H9 (cell line): ENCODE data around the gene EEF1A1. TPM values are rescaled to one million over a fixed set of nuclear protein-coding genes. Genes with fewer than 3 reads are reported as not detected.

ENCODE experiments used
- DNase-seq: peaks from one replicate; pipeline ENCODE4 v3.0.0-alpha.2; 2017
- H2AFZ ChIP-seq: one replicate; pipeline ENCODE4 v1.6.1; 2013; ENCODE audit warnings: mild to moderate bottlenecking, low read length, control low read depth, moderate library complexity
- H2AK5ac ChIP-seq: 2 replicates; pipeline ENCODE4 v1.6.1; 2013; ENCODE audit warnings: low read length, control low read depth, mixed read lengths; ENCODE audit not compliant: insufficient read length
- H2BK120ac ChIP-seq: one replicate; pipeline ENCODE4 v1.6.1; 2013; ENCODE audit warnings: low read depth, mild to moderate bottlenecking, low read length, control low read depth, inconsistent platforms; ENCODE audit not compliant: poor library complexity, severe bottlenecking
- H2BK12ac ChIP-seq: 2 replicates; pipeline ENCODE4 v1.6.1; 2013; ENCODE audit warnings: low read length, control low read depth, mixed read lengths, low read depth; ENCODE audit not compliant: insufficient read length
- H2BK15ac ChIP-seq: 2 replicates; pipeline ENCODE4 v1.6.1; 2013; ENCODE audit warnings: low read depth, low read length, control low read depth
- H2BK20ac ChIP-seq: one replicate; pipeline ENCODE4 v1.6.1; 2013; ENCODE audit warnings: low read depth, mild to moderate bottlenecking, low read length, control low read depth, inconsistent platforms; ENCODE audit not compliant: poor library complexity, severe bottlenecking
- H2BK5ac ChIP-seq: 2 replicates; pipeline ENCODE4 v1.6.1; 2013; ENCODE audit warnings: low read length, control low read depth, mixed read lengths; ENCODE audit not compliant: insufficient read length
- H3K14ac ChIP-seq: 2 replicates; pipeline ENCODE4 v1.6.1; 2013; ENCODE audit warnings: low read length, control low read depth; ENCODE audit not compliant: insufficient read depth
- H3K18ac ChIP-seq: 2 replicates; pipeline ENCODE4 v1.6.1; 2013; ENCODE audit warnings: low read depth, mild to moderate bottlenecking, mixed read lengths, low read length, control low read depth; ENCODE audit not compliant: insufficient read length
- H3K23ac ChIP-seq: 2 replicates; pipeline ENCODE4 v1.6.1; 2013; ENCODE audit warnings: low read length, control low read depth, mixed read lengths, low read depth; ENCODE audit not compliant: insufficient read length
- H3K23me2 ChIP-seq: 2 replicates; pipeline ENCODE4 v1.6.1; 2013; ENCODE audit warnings: low read depth, mild to moderate bottlenecking, mixed read lengths, low read length, control low read depth; ENCODE audit not compliant: insufficient read length, poor library complexity, severe bottlenecking
- H3K27ac ChIP-seq: 2 replicates; pipeline ENCODE4 v1.5.1; 2013; ENCODE audit warnings: low read length, control low read depth, mixed read lengths, low read depth; ENCODE audit not compliant: insufficient read length
- H3K27me3 ChIP-seq: 2 replicates; pipeline ENCODE4 v1.6.1; 2013; ENCODE audit warnings: low read length, control low read depth, inconsistent platforms; ENCODE audit not compliant: insufficient read depth
- H3K4ac ChIP-seq: 2 replicates; pipeline ENCODE4 v1.6.1; 2013; ENCODE audit warnings: low read depth, mild to moderate bottlenecking, control low read depth, inconsistent platforms, low read length, moderate library complexity
- H3K4me1 ChIP-seq: 2 replicates; pipeline ENCODE4 v1.6.1; 2013; ENCODE audit warnings: low read length, control low read depth, inconsistent platforms; ENCODE audit not compliant: insufficient read depth
- H3K4me2 ChIP-seq: 2 replicates; pipeline ENCODE4 v1.6.1; 2013; ENCODE audit warnings: low read length, control low read depth, mixed read lengths; ENCODE audit not compliant: insufficient read length, insufficient read depth
- H3K56ac ChIP-seq: 2 replicates; pipeline ENCODE4 v1.6.1; 2013; ENCODE audit warnings: low read depth, mild to moderate bottlenecking, mixed read lengths, low read length, control low read depth; ENCODE audit not compliant: insufficient read length
- H3K79me1 ChIP-seq: 2 replicates; pipeline ENCODE4 v1.6.1; 2013; ENCODE audit warnings: low read depth, mild to moderate bottlenecking, moderate library complexity, low read length, control low read depth, inconsistent platforms; ENCODE audit not compliant: insufficient read depth, poor library complexity, severe bottlenecking
- H3K79me2 ChIP-seq: 2 replicates; pipeline ENCODE4 v1.6.1; 2013; ENCODE audit warnings: low read length, control low read depth, inconsistent platforms; ENCODE audit not compliant: insufficient read depth
- H3K9ac ChIP-seq: 2 replicates; pipeline ENCODE4 v1.6.1; 2013; ENCODE audit warnings: low read length, control low read depth, mixed read lengths; ENCODE audit not compliant: insufficient read length; ENCODE audit errors: extremely low read depth
- H3K9me3 ChIP-seq: one replicate; pipeline ENCODE4 v1.6.1; 2013; ENCODE audit warnings: low read depth, low read length, inconsistent platforms; ENCODE audit not compliant: control insufficient read depth
- H3T11ph ChIP-seq: one replicate; pipeline ENCODE4 v1.6.1; 2013; ENCODE audit warnings: mild to moderate bottlenecking, low read length, control low read depth, inconsistent platforms
- H4K20me1 ChIP-seq: one replicate; pipeline ENCODE4 v1.6.1; 2013; ENCODE audit not compliant: control insufficient read depth, insufficient read length, insufficient read depth
- H4K5ac ChIP-seq: 2 replicates; pipeline ENCODE4 v1.6.1; 2013; ENCODE audit warnings: low read depth, mild to moderate bottlenecking, mixed read lengths, low read length, control low read depth; ENCODE audit not compliant: insufficient read length
- H4K8ac ChIP-seq: replicated peaks from 2 replicates; pipeline ENCODE4 v1.6.1; 2013; ENCODE audit warnings: low read length, control low read depth, mixed read lengths, low read depth; ENCODE audit not compliant: insufficient read length
- H4K91ac ChIP-seq: 2 replicates; pipeline ENCODE4 v1.6.1; 2013; ENCODE audit warnings: low read depth, mild to moderate bottlenecking, moderate library complexity, mixed read lengths, low read length, control low read depth; ENCODE audit not compliant: insufficient read length
- H3K27ac Mint-ChIP-seq, 3 experiments: 2 replicates in 2 of 3; 3 replicates in 1 of 3; pipeline ENCODE4 v1.8.0; 2020 to 2021; ENCODE audit warnings: mixed read lengths in 3 of 3, mild to moderate bottlenecking in 1 of 3, moderate library complexity in 1 of 3
- H3K27me3 Mint-ChIP-seq: 2 replicates; pipeline ENCODE4 v1.8.0; 2021; ENCODE audit warnings: low read depth, mild to moderate bottlenecking, moderate library complexity, mixed read lengths
- H3K36me3 Mint-ChIP-seq, 3 experiments: 2 replicates in 2 of 3; 3 replicates in 1 of 3; pipeline ENCODE4 v1.8.0; 2020 to 2021; ENCODE audit warnings: low read depth in 3 of 3, mixed read lengths in 3 of 3; ENCODE audit not compliant: insufficient read depth in 1 of 3
- H3K4me1 Mint-ChIP-seq, 2 experiments: 2 replicates each; pipeline ENCODE4 v1.8.0; 2020; ENCODE audit warnings: mixed read lengths in 2 of 2
- H3K4me3 Mint-ChIP-seq, 2 experiments: 2 replicates in 1 of 2; 3 replicates in 1 of 2; pipeline ENCODE4 v1.8.0; 2020 to 2021; ENCODE audit warnings: mild to moderate bottlenecking in 2 of 2, mixed read lengths in 2 of 2, moderate library complexity in 1 of 2
- H3K9me3 Mint-ChIP-seq, 2 experiments: 2 replicates in 1 of 2; 3 replicates in 1 of 2; pipeline ENCODE4 v1.8.0; 2020; ENCODE audit warnings: mild to moderate bottlenecking in 2 of 2, mixed read lengths in 2 of 2, moderate library complexity in 1 of 2
- CTCF ChIP-seq: fragments of 200-600 bp; sonication (generic); conservative IDR thresholded peaks from 3 replicates; pipeline ENCODE4 v1.8.0; 2021; ENCODE audit warnings: antibody characterized with exemption, mild to moderate bottlenecking
- WGBS: extraction: QIAGEN DNeasy Blood & Tissue Kit; methylation state at CpG from one replicate; pipeline ENCODE4 v1.1.7; 2013; ENCODE audit warnings: missing lambda C conversion rate, low lambda C conversion rate, mixed read lengths; ENCODE audit not compliant: insufficient read length; ENCODE audit errors: extremely low coverage; 5-methylcytosine and 5-hydroxymethylcytosine counted together
- total RNA-seq: library from RNA; stranded (reverse); gene quantifications from 2 replicates; pipeline ENCODE4 v1.2.1, GENCODE V29; 2021

EEF1A1 gene
- total RNA-seq, 1 experiment from 2014 or later, result 13,057 TPM

GRCh38 chr6:73509851-73510250 is 11.0 kb downstream of the EEF1A1 start:
- Histone ChIP-seq H2BK120ac (no peak overlapping the region), H3K4ac (no peak overlapping the region), H3K23me2 (no peaks in the 10 kb centered on the region), H3K18ac (no peak overlapping the region), H3K27me3 (no peaks in the 10 kb centered on the region), H3K9me3 (no peaks in the 10 kb centered on the region), H2BK20ac (no peak overlapping the region), H3T11ph (no peak overlapping the region), H4K8ac (no peak overlapping the region), H3K14ac (no peak overlapping the region), H3K56ac (no peak overlapping the region), H3K9ac (no peak overlapping the region), H4K91ac (no peak overlapping the region), H2AFZ (no peak overlapping the region), H3K23ac (no peak overlapping the region), H3K27ac (no peak overlapping the region), H3K4me1 (no peaks in the 10 kb centered on the region), H3K4me2 (no peak overlapping the region), H2BK12ac (no peak overlapping the region), H2BK5ac (no peak overlapping the region), H3K79me1 (no peaks in the 10 kb centered on the region), H2BK15ac (no peak overlapping the region), H4K20me1 (no peaks in the 10 kb centered on the region), H2AK5ac (no peak overlapping the region), H4K5ac (no peak overlapping the region), H3K79me2 (no peaks in the 10 kb centered on the region)
- no peak for TF ChIP-seq CTCF
- Mint-ChIP-seq H3K36me3 (peaks cover 1 to 11% (median 2%) of the 10 kb centered on the region in 3 experiments; a peak in 4 of 7 replicates), H3K4me3 (no peak overlapping the region), H3K4me1 (0 out of 4 replicates have a peak, but pooled peaks cover 0 to 1% of the 10 kb centered on the region in 2 experiments), H3K27ac (no peak overlapping the region), H3K9me3 (no peaks in the 10 kb centered on the region), H3K27me3 (peaks cover 2% of the 10 kb centered on the region; the same call in 1 of the 2 replicates)
- WGBS, result no CpG with 5 or more reads among the region's 1 CpG
- DNase-seq, result no peak
